SU-DHL-6 (cell line): ENCODE results near the gene COQ4.

Experiments used
- H2AFZ ChIP-seq: fragments of 200-600 bp; sonication (generic); 2 replicates; pipeline ENCODE4 v1.6.1; 2014; ENCODE audit warnings: low read depth, mild to moderate bottlenecking, moderate library complexity, mixed read lengths, antibody characterized with exemption, low read length; ENCODE audit not compliant: severe bottlenecking
- H3F3A ChIP-seq: fragments of 200-600 bp; shearing (Covaris generic); 2 replicates; pipeline ENCODE4 v1.6.0; 2016; ENCODE audit warnings: antibody characterized with exemption, mild to moderate bottlenecking; ENCODE audit not compliant: insufficient read depth
- H3K27ac ChIP-seq: fragments of 200-600 bp; sonication (generic); 2 replicates; pipeline ENCODE4 v1.5.1; 2016; ENCODE audit warnings: low read depth, mild to moderate bottlenecking, low read length, moderate library complexity, mixed read lengths
- H3K27me3 ChIP-seq: fragments of 200-600 bp; sonication (generic), shearing (Covaris generic); 2 replicates; pipeline ENCODE4 v1.6.0; 2014; ENCODE audit warnings: mild to moderate bottlenecking, low read length
- H3K36me3 ChIP-seq: fragments of 200-600 bp; sonication (generic); 2 replicates; pipeline ENCODE4 v1.6.1; 2014; ENCODE audit warnings: mild to moderate bottlenecking, low read length, mixed read lengths
- H3K4me2 ChIP-seq: fragments of 300-600, 200-600 bp; shearing (Covaris generic), sonication (generic); 2 replicates; pipeline ENCODE4 v1.6.0; 2014; ENCODE audit warnings: low read length, low read depth, mild to moderate bottlenecking; ENCODE audit not compliant: poor library complexity, severe bottlenecking
- H3K4me3 ChIP-seq: fragments of 200-600 bp; sonication (generic); 2 replicates; pipeline ENCODE4 v1.5.1; 2014; ENCODE audit warnings: antibody characterized with exemption, low read length, mild to moderate bottlenecking, mixed read lengths; ENCODE audit not compliant: insufficient read depth, poor library complexity, severe bottlenecking
- H3K79me2 ChIP-seq: fragments of 200-600 bp; sonication (generic); 2 replicates; pipeline ENCODE4 v1.6.1; 2014; ENCODE audit warnings: mild to moderate bottlenecking, low read length, moderate library complexity; ENCODE audit not compliant: insufficient read depth
- H3K9ac ChIP-seq: fragments of 200-600 bp; sonication (generic); 2 replicates; pipeline ENCODE4 v1.7.0; 2014; ENCODE audit warnings: mild to moderate bottlenecking, low read length
- H3K9me2 ChIP-seq: fragments of 200-600 bp; sonication (generic); replicated peaks from 2 replicates; pipeline ENCODE4 v1.6.1; 2014; ENCODE audit warnings: low read length; ENCODE audit not compliant: insufficient read depth
- H3K9me3 ChIP-seq: fragments of 200-600 bp; sonication (generic); 2 replicates; pipeline ENCODE4 v1.6.1; 2014; ENCODE audit warnings: low read length, mixed read lengths; ENCODE audit not compliant: insufficient read depth
- H4K20me1 ChIP-seq: fragments of 200-600 bp; sonication (generic); 2 replicates; pipeline ENCODE4 v1.6.1; 2014; ENCODE audit warnings: low read depth, mild to moderate bottlenecking, antibody characterized with exemption, low read length, moderate library complexity, mixed read lengths
- EZH2phosphoT487 ChIP-seq: fragments of 200-600 bp; sonication (generic), shearing (Covaris generic); conservative IDR thresholded peaks from 2 replicates; pipeline ENCODE4 v1.6.1; 2018; ENCODE audit warnings: mild to moderate bottlenecking, antibody characterized with exemption, low read length, moderate library complexity, mixed read lengths
- TF ChIP-seq, protein P1 (sequence below): fragments of 200-600 bp; sonication (generic); IDR thresholded peaks from one replicate; pipeline ENCODE4 v1.5.1; 2017; ENCODE audit warnings: antibody characterized with exemption, mild to moderate bottlenecking, low read length, moderate library complexity; ENCODE audit not compliant: insufficient read depth, poor library complexity, severe bottlenecking

COQ4 gene

GRCh38 chr9:128382261-128382660 lies 59.6 kb downstream of the COQ4 start:
- no peak overlapping the region for H2AFZ ChIP-seq
- H3K4me2 ChIP-seq = no peak overlapping the region

DNA sequence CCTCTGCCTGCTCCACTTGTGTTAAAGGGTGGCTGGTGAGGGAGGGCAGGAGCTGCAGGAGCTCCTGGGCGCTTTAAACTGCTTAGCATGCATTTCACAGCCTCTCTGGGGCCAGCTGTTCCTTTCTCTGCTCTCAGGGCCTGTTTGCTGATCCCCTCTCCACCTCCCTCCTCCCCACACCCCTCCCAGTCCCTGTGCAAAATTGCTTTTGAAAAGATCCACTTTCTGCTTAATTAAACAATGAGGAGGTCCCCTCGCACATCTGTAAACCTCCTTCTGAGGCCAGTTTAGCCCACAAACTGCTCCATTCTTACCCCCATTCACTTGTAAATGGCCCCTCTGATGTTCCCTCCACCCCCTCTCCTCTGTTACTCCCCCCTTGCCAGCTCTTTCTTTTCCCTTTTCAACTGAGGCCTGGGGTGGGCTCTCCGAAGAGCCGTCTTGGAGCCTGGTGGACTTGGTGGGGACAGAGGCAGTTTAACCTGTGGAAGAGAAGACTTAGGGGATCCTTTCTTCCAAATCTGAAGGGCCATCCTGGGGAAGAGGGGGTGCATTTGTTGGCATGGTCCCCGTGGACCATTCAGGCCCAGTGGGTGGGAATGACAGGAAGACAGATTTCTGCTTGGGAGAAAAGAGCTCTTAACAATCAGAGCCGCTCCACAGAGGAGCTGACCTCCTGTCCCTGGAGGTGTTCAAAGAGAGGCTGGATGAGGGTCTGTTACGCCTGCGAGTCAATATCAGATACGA lies 60.5 kb downstream of the COQ4 start:
- H3F3A ChIP-seq = no peaks in the 10 kb centered on the region
- no peaks in the 10 kb centered on the region for H3K27me3 ChIP-seq
- H3K79me2 ChIP-seq = no peaks in the 10 kb centered on the region
- no peak for TF ChIP-seq EZH2phosphoT487
- TF ChIP-seq, protein P1, sequence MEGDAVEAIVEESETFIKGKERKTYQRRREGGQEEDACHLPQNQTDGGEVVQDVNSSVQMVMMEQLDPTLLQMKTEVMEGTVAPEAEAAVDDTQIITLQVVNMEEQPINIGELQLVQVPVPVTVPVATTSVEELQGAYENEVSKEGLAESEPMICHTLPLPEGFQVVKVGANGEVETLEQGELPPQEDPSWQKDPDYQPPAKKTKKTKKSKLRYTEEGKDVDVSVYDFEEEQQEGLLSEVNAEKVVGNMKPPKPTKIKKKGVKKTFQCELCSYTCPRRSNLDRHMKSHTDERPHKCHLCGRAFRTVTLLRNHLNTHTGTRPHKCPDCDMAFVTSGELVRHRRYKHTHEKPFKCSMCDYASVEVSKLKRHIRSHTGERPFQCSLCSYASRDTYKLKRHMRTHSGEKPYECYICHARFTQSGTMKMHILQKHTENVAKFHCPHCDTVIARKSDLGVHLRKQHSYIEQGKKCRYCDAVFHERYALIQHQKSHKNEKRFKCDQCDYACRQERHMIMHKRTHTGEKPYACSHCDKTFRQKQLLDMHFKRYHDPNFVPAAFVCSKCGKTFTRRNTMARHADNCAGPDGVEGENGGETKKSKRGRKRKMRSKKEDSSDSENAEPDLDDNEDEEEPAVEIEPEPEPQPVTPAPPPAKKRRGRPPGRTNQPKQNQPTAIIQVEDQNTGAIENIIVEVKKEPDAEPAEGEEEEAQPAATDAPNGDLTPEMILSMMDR = no peak
- H3K9me3 ChIP-seq = no peaks in the 10 kb centered on the region
- no peak overlapping the region for H3K4me2 ChIP-seq
- H2AFZ ChIP-seq = no peak overlapping the region
- H3K9ac ChIP-seq = no peak overlapping the region
- no peaks in the 10 kb centered on the region for H4K20me1 ChIP-seq
- no peak overlapping the region for H3K27ac ChIP-seq
- no peak overlapping the region for H3K4me3 ChIP-seq
- no peaks in the 10 kb centered on the region for H3K9me2 ChIP-seq
- H3K36me3 ChIP-seq = no peaks in the 10 kb centered on the region

More at GRCh38 chr9:128382261-128382660, 59.6 kb downstream of the COQ4 start:
- Histone ChIP-seq H3K9me2 (no peaks in the 10 kb centered on the region), H3F3A (no peaks in the 10 kb centered on the region), H3K79me2 (no peaks in the 10 kb centered on the region), H3K9ac (no peak overlapping the region), H3K4me3 (no peak overlapping the region), H3K27me3 (no peaks in the 10 kb centered on the region), H4K20me1 (no peaks in the 10 kb centered on the region), H3K36me3 (no peaks in the 10 kb centered on the region), H3K9me3 (no peaks in the 10 kb centered on the region), H3K27ac (no peak overlapping the region)
- TF ChIP-seq, protein P1 = no peak
- TF ChIP-seq EZH2phosphoT487 = no peak
